ENCODE measurements around the gene NADK2.

Gene NADK2

GRCh38 chr5:36180556-36181350 is 61.0 kb downstream of the NADK2 start:
- Histone ChIP-seq H3K36me3 (replicated peaks; ENCODE audit: insufficient read depth, low read length) (peaks cover 2% of the 10 kb centered on the region; the same call in 1 of the 2 replicates), H3K4me3 (ENCODE audit: low read length) (no peak overlapping the region)
- no peak for DNase-seq

GRCh38 chr5:36179950-36180349 is 61.8 kb downstream of the NADK2 start:
- H2AFZ ChIP-seq (ENCODE audit: low read length), result no peak overlapping the region
- TF ChIP-seq CTCF (IDR thresholded peaks at IDR 0.05; ENCODE audit: low read length) (no peak), EZH2phosphoT487 (IDR thresholded peaks at IDR 0.05; ENCODE audit: low read length) (no peak), EZH2 (optimal IDR thresholded peaks at IDR 0.05; ENCODE audit: low read depth, low read length) (no peak)
- no peaks in the 10 kb centered on the region for H4K20me1 ChIP-seq (ENCODE audit: insufficient read depth, low read length)
- no peaks in the 10 kb centered on the region for H3K27me3 ChIP-seq (replicated peaks; ENCODE audit: insufficient read depth, low read length)
- peaks cover 22% of the 10 kb centered on the region for H3K4me1 ChIP-seq (ENCODE audit: low read length)
- no peak for DNase-seq
- no peaks in the 10 kb centered on the region for H3K9me3 ChIP-seq (replicated peaks; ENCODE audit: insufficient read depth, low read length)
- peaks cover 2% of the 10 kb centered on the region; the same call in 1 of the 2 replicates for H3K36me3 ChIP-seq (replicated peaks; ENCODE audit: insufficient read depth, low read length)
- peaks cover 14% of the 10 kb centered on the region for H3F3A ChIP-seq (ENCODE audit: insufficient read depth, low read length)
- no peak overlapping the region for H3K4me2 ChIP-seq (ENCODE audit: low read depth, low read length)
- H3K9ac ChIP-seq (ENCODE audit: low read length), result no peak overlapping the region
- H3K9me2 ChIP-seq (replicated peaks; ENCODE audit: insufficient read depth, low read length), result no peaks in the 10 kb centered on the region
- H3K4me3 ChIP-seq (ENCODE audit: low read length), result no peak overlapping the region
- H3K79me2 ChIP-seq (ENCODE audit: low read length), result peaks cover 36% of the 10 kb centered on the region
- H3K27ac ChIP-seq (ENCODE audit: low read length), result no peak overlapping the region

More at GRCh38 chr5:36180556-36181350, 61.0 kb downstream of the NADK2 start:
- Histone ChIP-seq H3K9ac (ENCODE audit: low read length) (no peak overlapping the region), H3K4me1 (ENCODE audit: low read length) (peaks cover 22% of the 10 kb centered on the region), H3K4me2 (ENCODE audit: low read depth, low read length) (no peak overlapping the region), H3F3A (ENCODE audit: insufficient read depth, low read length) (peaks cover 14% of the 10 kb centered on the region), H3K9me2 (replicated peaks; ENCODE audit: insufficient read depth, low read length) (no peaks in the 10 kb centered on the region), H3K27ac (ENCODE audit: low read length) (no peak overlapping the region), H4K20me1 (ENCODE audit: insufficient read depth, low read length) (no peaks in the 10 kb centered on the region), H3K27me3 (replicated peaks; ENCODE audit: insufficient read depth, low read length) (no peaks in the 10 kb centered on the region), H3K79me2 (ENCODE audit: low read length) (peaks cover 28% of the 10 kb centered on the region), H3K9me3 (replicated peaks; ENCODE audit: insufficient read depth, low read length) (no peaks in the 10 kb centered on the region), H2AFZ (ENCODE audit: low read length) (no peak overlapping the region)
- TF ChIP-seq EZH2phosphoT487 (IDR thresholded peaks at IDR 0.05; ENCODE audit: low read length), result no peak
- TF ChIP-seq CTCF (IDR thresholded peaks at IDR 0.05; ENCODE audit: low read length), result no peak
- TF ChIP-seq EZH2 (optimal IDR thresholded peaks at IDR 0.05; ENCODE audit: low read depth, low read length), result no peak

DNA sequence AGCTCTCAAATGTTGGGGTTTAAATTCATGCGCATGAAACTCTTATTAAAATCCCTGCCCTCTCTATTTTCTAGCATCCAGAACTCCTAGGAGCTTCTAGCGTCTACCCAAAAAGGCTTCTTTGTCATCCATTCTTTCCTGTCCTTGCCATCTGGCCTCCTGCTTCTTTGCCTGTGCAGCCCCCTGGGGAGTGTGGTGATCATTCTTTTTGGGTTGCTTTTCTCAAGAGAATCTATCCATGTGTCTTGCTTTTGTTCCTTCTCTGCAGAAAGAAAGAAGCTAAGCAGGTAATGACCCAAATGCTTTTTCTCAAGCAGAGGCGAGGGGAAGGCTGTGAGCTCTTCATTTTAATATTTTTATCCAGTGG is 63.2 kb downstream of the NADK2 start:
- peaks cover 14% of the 10 kb centered on the region for H3F3A ChIP-seq (ENCODE audit: insufficient read depth, low read length)
- no peak overlapping the region for H3K4me2 ChIP-seq (ENCODE audit: low read depth, low read length)
- H3K27ac ChIP-seq (ENCODE audit: low read length), result no peak overlapping the region
- peaks cover 7% of the 10 kb centered on the region; the same call in 1 of the 2 replicates for H3K36me3 ChIP-seq (replicated peaks; ENCODE audit: insufficient read depth, low read length)
- no peaks in the 10 kb centered on the region for H3K27me3 ChIP-seq (replicated peaks; ENCODE audit: insufficient read depth, low read length)
- H3K79me2 ChIP-seq (ENCODE audit: low read length), result peaks cover 50% of the 10 kb centered on the region
- no peaks in the 10 kb centered on the region for H3K9me3 ChIP-seq (replicated peaks; ENCODE audit: insufficient read depth, low read length)
- TF ChIP-seq CTCF (IDR thresholded peaks at IDR 0.05; ENCODE audit: low read length) (no peak), EZH2phosphoT487 (IDR thresholded peaks at IDR 0.05; ENCODE audit: low read length) (no peak), EZH2 (optimal IDR thresholded peaks at IDR 0.05; ENCODE audit: low read depth, low read length) (no peak)
- no peaks in the 10 kb centered on the region for H3K9me2 ChIP-seq (replicated peaks; ENCODE audit: insufficient read depth, low read length)
- no peak overlapping the region for H2AFZ ChIP-seq (ENCODE audit: low read length)
- H3K4me3 ChIP-seq (ENCODE audit: low read length), result no peak overlapping the region
- H3K9ac ChIP-seq (ENCODE audit: low read length), result no peak overlapping the region
- H3K4me1 ChIP-seq (ENCODE audit: low read length), result peaks cover 29% of the 10 kb centered on the region
- H4K20me1 ChIP-seq (ENCODE audit: insufficient read depth, low read length), result no peaks in the 10 kb centered on the region
- DNase-seq, result no peak

All from MM.1S (cell line).